Smooth muscle cell (in vitro differentiated cells): ENCODE measurements around the gene NR2F2. TPM values are rescaled to one million over a fixed set of nuclear protein-coding genes. Genes with fewer than 3 reads are reported as not detected.

Source experiments
- DNase-seq: peaks from one replicate; lab custom pipeline; 2025; ENCODE audit not compliant: unreplicated experiment; lab: John Stamatoyannopoulos, UW
- H2AFZ ChIP-seq: fragments of 200-600 bp; sonication (generic); 2 replicates; pipeline ENCODE4 v1.6.0; 2016; ENCODE audit warnings: antibody characterized with exemption, low read depth, mild to moderate bottlenecking
- H3F3A ChIP-seq: fragments of 200-600 bp; sonication (generic); 2 replicates; pipeline ENCODE4 v1.6.0; 2017; ENCODE audit warnings: antibody characterized with exemption, low read depth
- H3K27ac ChIP-seq: fragments of 200-600 bp; sonication (generic); 2 replicates; pipeline ENCODE4 v1.5.1; 2016; ENCODE audit warnings: low read depth, mild to moderate bottlenecking
- H3K27me3 ChIP-seq: fragments of 200-600 bp; sonication (generic); 2 replicates; pipeline ENCODE4 v1.6.1; 2016; ENCODE audit warnings: low read depth, mild to moderate bottlenecking
- H3K36me3 ChIP-seq: fragments of 200-600 bp; sonication (generic); 2 replicates; pipeline ENCODE4 v1.5.1; 2016; ENCODE audit warnings: low read depth
- H3K4me1 ChIP-seq: fragments of 200-600 bp; sonication (generic); 2 replicates; pipeline ENCODE4 v1.5.1; 2016; ENCODE audit warnings: low read depth
- H3K4me2 ChIP-seq: fragments of 200-600 bp; sonication (generic); 2 replicates; pipeline ENCODE4 v1.6.0; 2016; ENCODE audit warnings: mild to moderate bottlenecking
- H3K4me3 ChIP-seq: fragments of 200-600 bp; sonication (generic); 2 replicates; pipeline ENCODE4 v1.5.1; 2016; ENCODE audit warnings: mild to moderate bottlenecking
- H3K79me2 ChIP-seq: fragments of 200-600 bp; sonication (generic); 2 replicates; pipeline ENCODE4 v1.6.0; 2016; ENCODE audit warnings: low read depth, mild to moderate bottlenecking
- H3K9ac ChIP-seq: fragments of 200-600 bp; sonication (generic); 2 replicates; pipeline ENCODE4 v1.6.0; 2016; ENCODE audit warnings: low read depth
- H3K9me3 ChIP-seq: fragments of 200-600 bp; sonication (generic); replicated peaks from 2 replicates; pipeline ENCODE4 v1.5.1; 2016; ENCODE audit warnings: low read depth
- H4K20me1 ChIP-seq: fragments of 200-600 bp; sonication (generic); 2 replicates; pipeline ENCODE4 v1.6.0; 2016; ENCODE audit warnings: low read depth
- WGBS: methylation state at CpG from one replicate; pipeline ENCODE4 v1.1.7; 2016; ENCODE audit warnings: low lambda C conversion rate; 5-methylcytosine and 5-hydroxymethylcytosine counted together
- polyA plus RNA-seq: library from polyadenylated mRNA; unstranded; fragments of >200 nt; fragmentation: Nextera tagmentation; extraction: Ambion mirVana; gene quantifications from 2 replicates; pipeline ENCODE4 v1.2.1, GENCODE V29; 2016
- total RNA-seq: library from RNA; depleted of rRNA; stranded (reverse); fragments of >200 nt; gene quantifications from 2 replicates; pipeline ENCODE4 v1.2.3, GENCODE V29; 2014
- TF ChIP-seq, protein P1 (sequence below): fragments of 200-600 bp; sonication (generic); IDR thresholded peaks from 2 replicates; pipeline ENCODE4 v1.5.1; 2017; ENCODE audit warnings: borderline replicate concordance, mild to moderate bottlenecking, antibody characterized with exemption; ENCODE audit not compliant: insufficient read depth, poor library complexity, severe bottlenecking

NR2F2 gene
- total and polyA plus RNA-seq, 2 experiments from 2014 or later: 4.7 to 9.8 TPM

DNA sequence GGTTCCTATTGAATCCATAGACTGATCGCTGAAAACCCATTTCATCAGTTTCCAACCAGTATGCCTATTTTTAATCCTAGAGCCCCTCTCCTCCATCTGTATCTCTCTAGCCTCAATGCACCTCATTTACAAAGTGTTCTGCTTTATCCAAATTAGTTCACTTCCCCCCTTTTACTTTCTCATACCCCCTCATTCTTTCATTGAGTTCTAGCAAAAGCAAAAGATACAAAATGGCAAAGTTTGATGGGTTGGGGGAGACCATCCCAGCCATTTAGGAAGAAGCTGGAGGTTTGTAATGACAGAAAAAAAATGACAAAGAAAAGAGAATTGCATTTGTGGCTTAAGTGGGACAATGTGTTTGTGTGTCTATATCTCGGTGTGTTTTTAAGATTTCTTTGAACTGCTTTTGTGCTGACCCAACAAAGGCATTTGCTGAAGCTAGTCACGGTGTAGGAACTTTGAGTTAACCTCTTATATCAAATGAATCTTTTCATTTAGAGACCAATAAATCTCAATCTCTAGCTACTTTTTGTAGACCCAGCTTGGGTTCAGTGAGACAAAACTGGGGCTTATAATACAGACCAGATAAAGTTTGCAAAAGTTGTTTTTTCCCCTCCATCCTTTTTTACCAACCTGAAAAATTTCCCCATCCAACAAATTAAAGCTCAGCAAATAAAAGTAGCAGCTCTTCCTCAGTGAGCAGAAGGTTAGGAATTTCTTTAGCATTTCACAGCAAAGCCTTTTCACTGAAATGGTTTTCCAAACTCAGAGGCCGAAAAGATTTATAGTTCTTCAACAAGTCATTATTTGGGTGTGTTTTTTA lies 18.7 kb downstream of the NR2F2 start:
- H3K79me2 ChIP-seq: no peaks in the 10 kb centered on the region
- H3K9me3 ChIP-seq: no peaks in the 10 kb centered on the region
- no peaks in the 10 kb centered on the region for H3F3A ChIP-seq
- peaks cover 84% of the 10 kb centered on the region for H3K4me1 ChIP-seq
- no peaks in the 10 kb centered on the region for H3K36me3 ChIP-seq
- TF ChIP-seq, protein P1, sequence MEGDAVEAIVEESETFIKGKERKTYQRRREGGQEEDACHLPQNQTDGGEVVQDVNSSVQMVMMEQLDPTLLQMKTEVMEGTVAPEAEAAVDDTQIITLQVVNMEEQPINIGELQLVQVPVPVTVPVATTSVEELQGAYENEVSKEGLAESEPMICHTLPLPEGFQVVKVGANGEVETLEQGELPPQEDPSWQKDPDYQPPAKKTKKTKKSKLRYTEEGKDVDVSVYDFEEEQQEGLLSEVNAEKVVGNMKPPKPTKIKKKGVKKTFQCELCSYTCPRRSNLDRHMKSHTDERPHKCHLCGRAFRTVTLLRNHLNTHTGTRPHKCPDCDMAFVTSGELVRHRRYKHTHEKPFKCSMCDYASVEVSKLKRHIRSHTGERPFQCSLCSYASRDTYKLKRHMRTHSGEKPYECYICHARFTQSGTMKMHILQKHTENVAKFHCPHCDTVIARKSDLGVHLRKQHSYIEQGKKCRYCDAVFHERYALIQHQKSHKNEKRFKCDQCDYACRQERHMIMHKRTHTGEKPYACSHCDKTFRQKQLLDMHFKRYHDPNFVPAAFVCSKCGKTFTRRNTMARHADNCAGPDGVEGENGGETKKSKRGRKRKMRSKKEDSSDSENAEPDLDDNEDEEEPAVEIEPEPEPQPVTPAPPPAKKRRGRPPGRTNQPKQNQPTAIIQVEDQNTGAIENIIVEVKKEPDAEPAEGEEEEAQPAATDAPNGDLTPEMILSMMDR: no peak
- H3K4me3 ChIP-seq: no peak overlapping the region
- peaks cover 54% of the 10 kb centered on the region for H4K20me1 ChIP-seq
- H3K9ac ChIP-seq: no peak overlapping the region
- H3K27me3 ChIP-seq: peaks cover 99% of the 10 kb centered on the region
- H3K27ac ChIP-seq: no peak overlapping the region
- H3K4me2 ChIP-seq: no peak overlapping the region
- no peak overlapping the region for H2AFZ ChIP-seq
- WGBS: 40% methylated on average over 4 of the region's 4 CpGs
- no peak for DNase-seq

DNA sequence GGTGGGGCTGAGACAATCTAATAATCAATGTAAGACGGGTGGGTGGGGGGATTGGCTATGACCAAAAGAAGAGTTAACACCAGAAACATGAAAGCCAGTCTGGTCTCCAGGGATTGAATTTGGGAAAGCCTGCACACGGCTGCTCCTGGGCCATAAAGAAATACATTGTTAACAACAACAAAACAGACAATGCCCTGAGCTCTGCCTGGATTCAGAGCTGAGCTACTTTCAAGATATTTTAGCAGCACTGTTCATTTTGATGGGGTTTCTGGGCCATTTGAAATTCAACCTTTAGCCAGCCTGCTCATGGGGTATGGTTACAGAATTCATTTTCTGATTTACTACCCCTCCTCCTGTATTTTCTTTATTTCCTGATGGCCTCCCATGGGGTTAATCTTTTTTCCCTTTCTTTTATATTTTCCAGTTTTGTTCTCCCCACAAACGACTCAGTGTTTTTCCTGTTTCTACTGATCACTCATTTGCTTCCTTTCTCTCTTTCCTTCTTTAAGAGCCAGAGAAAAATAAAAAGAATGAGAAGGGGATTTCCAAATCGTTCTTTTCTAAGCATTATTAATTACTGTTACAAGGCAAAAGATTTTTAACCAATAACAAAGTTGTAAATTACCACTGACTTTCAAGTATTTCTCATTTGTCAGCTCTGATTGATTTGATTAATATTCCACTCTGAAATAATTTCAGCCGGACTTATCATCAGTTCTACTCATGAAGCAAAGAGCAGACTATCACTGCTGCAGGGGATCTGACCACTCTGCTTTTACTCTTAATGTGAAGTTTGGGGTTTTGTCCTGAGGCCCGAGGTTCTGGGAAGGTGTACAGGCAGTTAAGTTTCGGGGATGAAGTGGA lies 19.6 kb downstream of the NR2F2 start:
- peaks cover 99% of the 10 kb centered on the region for H3K27me3 ChIP-seq
- TF ChIP-seq, protein P1: no peak
- no peak overlapping the region for H3K4me2 ChIP-seq
- no peaks in the 10 kb centered on the region for H3K79me2 ChIP-seq
- H3K9ac ChIP-seq: no peak overlapping the region
- H2AFZ ChIP-seq: no peak overlapping the region
- 46% methylated on average over 7 of the region's 7 CpGs for WGBS
- no peaks in the 10 kb centered on the region for H3K36me3 ChIP-seq
- H3K9me3 ChIP-seq: no peaks in the 10 kb centered on the region
- no peak for DNase-seq
- no peaks in the 10 kb centered on the region for H3F3A ChIP-seq
- no peak overlapping the region for H3K27ac ChIP-seq
- H3K4me3 ChIP-seq: no peak overlapping the region
- peaks cover 54% of the 10 kb centered on the region for H4K20me1 ChIP-seq
- peaks cover 83% of the 10 kb centered on the region for H3K4me1 ChIP-seq

DNA sequence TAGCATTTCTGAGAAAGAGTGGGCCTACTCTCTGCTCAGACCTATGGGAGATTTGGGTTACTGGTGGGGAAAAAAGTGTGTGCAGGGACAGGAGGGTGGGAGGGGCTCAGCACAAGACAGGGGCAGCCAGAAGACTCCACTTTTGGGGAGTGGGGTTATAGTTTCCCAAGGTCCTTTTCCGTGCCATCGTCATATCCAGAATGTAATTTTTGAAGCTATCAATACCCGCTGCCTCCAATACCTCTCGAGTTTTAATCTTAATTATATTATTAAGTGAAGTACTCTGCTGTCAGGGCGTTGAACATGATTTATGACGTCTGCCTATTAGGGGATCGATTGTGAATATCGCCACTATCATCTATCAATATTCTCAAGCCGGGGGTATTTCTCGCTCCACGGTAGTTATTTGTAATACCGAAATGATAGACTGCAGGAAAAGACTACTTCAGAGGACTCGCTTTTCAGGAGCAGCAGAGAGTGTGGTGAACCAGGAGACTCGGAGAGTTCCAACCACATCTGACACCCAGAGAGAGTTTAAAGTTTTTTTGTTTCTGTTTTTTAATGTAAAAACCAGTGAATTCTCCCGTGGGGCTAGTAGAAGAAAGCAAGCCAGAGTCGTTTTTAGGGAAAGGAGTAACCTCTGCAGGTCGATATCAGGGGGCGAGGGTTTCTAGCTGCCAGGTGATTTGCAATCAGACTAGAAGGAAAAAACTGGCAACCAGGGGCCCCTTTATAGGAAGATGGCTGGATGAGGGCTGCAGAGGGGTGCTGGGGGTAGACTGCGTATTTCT lies 20.6 kb downstream of the NR2F2 start:
- Histone ChIP-seq H3K4me1 (peaks cover 85% of the 10 kb centered on the region), H3K4me3 (no peak overlapping the region), H3K9ac (no peak overlapping the region), H3F3A (no peaks in the 10 kb centered on the region), H4K20me1 (peaks cover 53% of the 10 kb centered on the region), H3K27me3 (peaks cover 100% of the 10 kb centered on the region), H3K27ac (no peak overlapping the region), H3K36me3 (no peaks in the 10 kb centered on the region), H3K79me2 (no peaks in the 10 kb centered on the region), H3K9me3 (no peaks in the 10 kb centered on the region), H2AFZ (no peak overlapping the region), H3K4me2 (no peak overlapping the region)
- 30% methylated on average over 19 of the region's 19 CpGs for WGBS
- TF ChIP-seq, protein P1: no peak
- no peak for DNase-seq
